ENCODE data around the gene ATXN7L3.
"Not testable (repeated sequence)": the region's sequence is repeated elsewhere in the genome, so short reads cannot be mapped to it uniquely, and the experiment has no call there.

ATXN7L3 gene

GRCh38 chr17:44176671-44177501, 22.8 kb downstream of the ATXN7L3 start:
- DNase-seq (ENCODE audit: low read depth in 2 of 3, low spot score in 2 of 3), result no peak

- no peak for DNase-seq (ENCODE audit: low read depth in 2 of 3, low spot score in 2 of 3)
Measured at GRCh38 chr17:44176257-44176656, 23.4 kb downstream of the ATXN7L3 start.

- DNase-seq (ENCODE audit: low read depth in 2 of 3, low spot score in 2 of 3), result no peak
Measured at GRCh38 chr17:44174427-44174826, 25.3 kb downstream of the ATXN7L3 start.

- no peak for DNase-seq (ENCODE audit: low read depth in 2 of 3, low spot score in 2 of 3)
Measured at GRCh38 chr17:44171931-44172455, 27.7 kb downstream of the ATXN7L3 start.

DNA sequence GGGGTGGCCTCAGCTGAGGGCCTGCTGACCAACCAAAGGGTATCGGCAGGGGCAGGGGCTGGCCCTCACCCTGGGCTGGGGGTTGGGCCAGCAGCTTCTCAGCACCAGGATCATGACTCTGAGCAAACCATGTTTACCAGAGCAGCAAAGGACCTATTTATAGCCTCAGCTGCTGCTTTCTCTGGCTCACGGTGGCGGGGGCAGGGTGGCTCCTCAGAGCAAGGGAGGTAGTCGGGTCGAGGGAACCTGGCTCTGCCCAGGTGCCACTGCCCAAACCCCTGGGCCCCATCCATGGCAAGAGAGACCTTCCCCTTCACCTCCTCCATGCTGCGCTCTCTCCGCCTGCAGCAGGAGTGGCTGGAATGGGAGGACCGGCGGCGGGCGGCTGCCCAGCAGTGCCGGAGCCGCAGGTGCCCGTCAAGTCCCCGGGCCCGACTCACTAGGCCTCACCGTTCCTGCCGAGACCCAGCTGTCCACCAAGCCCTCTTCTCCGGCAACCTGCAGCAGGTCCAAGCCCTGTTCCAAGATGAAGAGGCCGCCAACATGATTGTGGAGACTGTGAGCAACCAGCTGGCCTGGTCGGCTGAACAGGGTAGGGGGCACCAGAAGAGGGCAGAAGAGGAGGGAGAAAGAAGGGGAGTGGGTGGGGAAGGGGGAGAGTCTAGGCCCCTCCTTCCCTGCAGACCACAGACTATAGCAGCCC, 29.0 kb downstream of the ATXN7L3 start, which contains the start of gene ASB16:
ASB16 (plus strand) TSS at position 206 of the 703 bp plus-strand sequence; CDS start at position 292, 86 bp downstream.
- no peak for DNase-seq (ENCODE audit: low read depth in 2 of 3, low spot score in 2 of 3)

DNA sequence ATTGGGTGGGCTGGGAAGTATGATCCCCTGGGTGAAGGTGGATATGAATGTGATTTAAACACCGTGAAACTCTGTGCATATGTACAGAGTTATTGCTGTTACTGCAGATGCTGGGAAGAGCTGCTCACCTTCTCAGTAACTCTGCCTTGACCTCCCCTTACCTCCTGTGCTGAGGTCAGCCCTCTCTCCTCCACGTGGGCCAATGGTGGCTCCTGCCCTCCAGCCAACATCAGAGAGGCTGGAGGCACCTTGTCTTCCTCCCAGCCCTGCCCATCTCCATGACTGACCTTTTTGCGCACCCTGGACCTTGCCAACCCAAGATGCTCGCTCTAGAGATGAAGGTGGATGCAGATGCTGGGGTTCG, 29.6 kb downstream of the ATXN7L3 start:
- DNase-seq (ENCODE audit: low read depth in 2 of 3, low spot score in 2 of 3), result no peak

DNA sequence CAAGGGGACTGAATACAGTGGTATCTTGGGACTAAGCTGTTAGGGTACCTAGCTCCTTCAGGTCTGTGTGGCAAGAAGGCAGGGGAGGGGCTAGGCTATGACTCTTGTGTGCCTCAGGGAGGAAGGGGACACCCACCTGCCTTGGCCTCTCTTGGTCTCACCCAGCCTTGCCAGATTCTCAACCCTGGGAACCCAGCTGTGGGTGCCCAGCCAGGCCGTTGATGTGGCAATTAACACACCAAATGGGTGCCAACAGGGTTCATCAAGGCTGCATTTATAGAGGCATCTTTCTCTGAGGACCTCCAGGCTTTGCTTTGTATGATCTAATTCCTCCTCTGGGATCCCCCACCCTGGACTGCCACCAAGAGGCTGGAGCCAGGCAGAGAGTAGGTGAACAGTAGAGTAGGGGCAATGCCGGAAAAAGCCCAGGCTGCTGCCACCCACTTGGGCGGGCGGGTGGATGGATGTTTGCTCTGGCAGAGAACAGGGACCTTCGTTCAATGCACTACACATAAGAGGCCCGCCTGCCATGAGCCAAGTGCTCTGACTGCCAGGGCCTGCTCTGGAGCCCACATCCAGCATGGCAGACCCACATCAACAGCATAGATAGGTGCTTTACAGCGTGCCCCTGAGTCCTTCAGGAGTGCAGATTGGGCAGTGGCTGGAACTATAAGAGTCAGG, 32.4 kb downstream of the ATXN7L3 start:
- no peak for DNase-seq (ENCODE audit: low read depth in 2 of 3, low spot score in 2 of 3)

DNA sequence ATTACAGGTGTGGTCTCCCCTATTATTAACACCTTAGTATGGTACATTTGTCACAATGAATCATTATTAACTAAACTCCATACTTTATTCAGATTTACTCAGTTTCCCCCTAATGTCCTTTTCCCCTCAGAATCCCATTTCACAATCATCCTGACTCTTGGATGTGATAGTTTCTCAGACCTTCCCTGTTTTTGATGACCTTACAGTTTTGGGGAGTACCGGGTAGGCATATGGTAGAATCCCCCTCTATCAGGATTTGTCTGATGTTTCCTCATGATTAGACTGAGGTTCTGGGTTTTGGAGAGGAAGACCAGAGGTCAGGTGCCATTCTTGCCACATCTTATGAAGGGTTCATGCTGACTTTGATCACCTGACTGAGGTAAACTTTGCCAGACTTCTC, 35.2 kb downstream of the ATXN7L3 start:
- DNase-seq (ENCODE audit: low read depth in 2 of 3, low spot score in 2 of 3), result no peak

DNA sequence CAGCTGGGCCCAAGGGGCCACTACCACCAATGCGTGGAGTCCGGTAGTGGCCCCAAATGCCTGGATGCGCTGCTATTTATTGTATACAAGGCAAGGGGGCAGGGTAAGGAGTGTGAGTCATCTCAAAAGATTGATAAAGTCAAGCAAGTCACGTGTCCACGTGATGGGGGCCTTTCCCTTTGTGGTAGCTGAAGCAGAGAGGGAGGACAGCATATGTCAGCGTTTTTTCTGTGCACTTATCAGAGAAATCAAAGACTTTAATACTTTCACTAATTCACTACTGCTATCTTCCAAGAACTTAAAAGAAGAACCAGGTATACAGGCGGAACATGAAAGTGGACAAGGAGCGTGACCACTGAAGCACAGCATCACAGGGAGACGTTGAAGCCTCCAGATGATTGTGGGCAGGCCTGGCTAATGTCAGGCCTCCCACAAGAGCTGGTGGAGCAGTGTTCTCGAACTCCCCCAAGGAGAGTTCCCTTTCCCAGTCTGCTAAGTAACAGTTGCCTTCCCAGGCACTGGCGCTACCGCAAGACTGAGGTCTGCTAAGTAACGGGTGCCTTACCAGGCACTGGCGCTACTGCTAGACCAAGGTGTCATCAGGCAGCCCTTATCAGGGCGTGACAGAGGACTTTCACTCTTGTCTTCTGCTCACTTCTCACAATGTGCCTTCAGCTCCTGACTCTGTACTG, 40.0 kb downstream of the ATXN7L3 start:
- DNase-seq (ENCODE audit: low read depth in 2 of 3, low spot score in 2 of 3), result no peak

GRCh38 chr17:44155488-44155887, 44.2 kb downstream of the ATXN7L3 start:
- no peak for DNase-seq (ENCODE audit: low read depth in 2 of 3, low spot score in 2 of 3)

DNA sequence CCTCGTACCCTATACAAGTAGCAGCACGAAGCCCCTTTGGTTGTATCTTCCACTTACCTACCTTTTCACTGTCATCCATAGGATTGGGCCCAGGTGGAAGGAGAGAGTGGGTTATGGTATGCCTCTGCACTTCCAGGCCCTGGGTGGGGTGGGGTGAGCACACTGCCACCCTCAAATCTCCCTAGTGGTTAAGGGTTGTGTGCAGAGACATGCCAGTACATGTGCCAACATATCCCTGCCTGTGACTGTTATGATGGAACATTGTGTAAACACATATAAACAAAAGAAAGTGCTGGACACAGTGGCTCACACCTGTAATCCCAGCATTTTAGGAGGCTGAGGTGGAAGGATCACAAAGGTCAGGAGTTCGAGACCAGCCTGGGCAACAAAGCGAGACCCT, 46.8 kb downstream of the ATXN7L3 start:
- DNase-seq (ENCODE audit: low read depth in 2 of 3, low spot score in 2 of 3), result no peak

- DNase-seq (ENCODE audit: low read depth in 2 of 3, low spot score in 2 of 3), result no peak
Measured at GRCh38 chr17:44149750-44150329, 49.8 kb downstream of the ATXN7L3 start.

GRCh38 chr17:44149066-44149465, 50.6 kb downstream of the ATXN7L3 start:
- not testable (repeated sequence) for DNase-seq (ENCODE audit: low read depth in 2 of 3, low spot score in 2 of 3)

DNA sequence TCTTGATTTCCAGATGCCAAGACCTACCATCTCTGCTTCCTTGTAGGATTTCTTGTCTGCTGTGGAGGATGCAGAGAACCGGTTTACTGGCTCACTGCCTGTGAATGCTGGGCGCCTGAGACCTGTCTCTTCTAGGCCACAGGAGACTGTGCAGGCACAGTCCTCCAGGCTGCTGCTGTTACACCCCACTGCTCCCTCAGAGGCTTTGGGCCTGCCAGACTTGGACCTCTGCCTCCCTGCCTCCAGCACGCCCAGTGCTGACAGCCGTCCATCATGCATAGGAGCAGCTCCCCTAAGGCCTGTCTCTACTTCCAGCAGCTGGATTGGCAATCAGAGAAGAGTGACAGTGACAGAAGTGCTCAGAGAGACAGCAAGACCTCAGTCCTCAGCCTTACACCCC, 51.9 kb downstream of the ATXN7L3 start:
- no peak for DNase-seq (ENCODE audit: low read depth in 2 of 3, low spot score in 2 of 3)

DNA sequence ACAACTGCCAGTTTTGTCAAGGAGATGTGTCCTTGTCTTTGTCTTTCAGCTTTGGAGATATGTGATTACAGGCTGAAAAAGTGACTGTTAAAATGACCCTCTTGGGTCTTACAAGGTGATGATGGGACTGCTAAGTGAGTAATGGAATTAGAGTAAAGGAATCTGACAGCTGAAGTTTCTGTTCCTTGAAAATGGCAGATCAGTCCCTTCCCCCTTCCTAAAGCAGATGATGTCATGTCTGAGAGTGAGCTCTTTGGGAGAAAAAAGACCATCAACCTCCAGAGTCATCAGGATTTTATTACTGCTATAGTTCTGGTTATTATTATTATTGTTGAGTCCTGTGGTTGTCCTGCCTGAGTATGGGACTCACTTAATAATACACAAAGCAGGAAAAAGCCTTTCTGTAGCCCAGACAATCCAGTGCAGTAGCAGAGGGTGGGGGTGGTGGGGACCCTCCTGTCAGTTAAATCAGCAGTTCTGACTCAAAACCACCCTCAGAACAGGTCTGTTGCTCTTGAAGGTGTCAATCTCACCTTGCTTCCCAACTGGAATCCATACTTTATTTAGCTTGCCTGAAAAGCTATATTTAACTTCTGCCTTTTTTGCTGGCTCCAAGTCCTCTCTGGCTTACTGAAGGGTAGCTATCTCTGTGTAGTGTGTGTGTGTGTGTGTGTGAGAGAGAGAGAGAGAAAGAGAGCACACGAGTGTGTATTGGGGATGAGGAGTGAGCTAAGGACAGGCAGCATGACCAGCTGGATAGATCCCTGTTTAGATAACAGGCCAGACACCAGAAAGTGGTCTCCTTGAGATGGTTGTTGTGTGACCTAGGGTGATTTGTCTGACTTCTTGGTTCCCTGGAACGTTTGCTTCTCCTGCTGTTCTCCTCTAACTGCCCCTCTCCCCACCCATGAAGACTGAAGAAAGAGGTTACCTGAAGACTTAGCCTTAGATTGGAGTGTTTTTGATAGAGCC, 53.0 kb downstream of the ATXN7L3 start:
- no peak for DNase-seq (ENCODE audit: low read depth in 2 of 3, low spot score in 2 of 3)

DNA sequence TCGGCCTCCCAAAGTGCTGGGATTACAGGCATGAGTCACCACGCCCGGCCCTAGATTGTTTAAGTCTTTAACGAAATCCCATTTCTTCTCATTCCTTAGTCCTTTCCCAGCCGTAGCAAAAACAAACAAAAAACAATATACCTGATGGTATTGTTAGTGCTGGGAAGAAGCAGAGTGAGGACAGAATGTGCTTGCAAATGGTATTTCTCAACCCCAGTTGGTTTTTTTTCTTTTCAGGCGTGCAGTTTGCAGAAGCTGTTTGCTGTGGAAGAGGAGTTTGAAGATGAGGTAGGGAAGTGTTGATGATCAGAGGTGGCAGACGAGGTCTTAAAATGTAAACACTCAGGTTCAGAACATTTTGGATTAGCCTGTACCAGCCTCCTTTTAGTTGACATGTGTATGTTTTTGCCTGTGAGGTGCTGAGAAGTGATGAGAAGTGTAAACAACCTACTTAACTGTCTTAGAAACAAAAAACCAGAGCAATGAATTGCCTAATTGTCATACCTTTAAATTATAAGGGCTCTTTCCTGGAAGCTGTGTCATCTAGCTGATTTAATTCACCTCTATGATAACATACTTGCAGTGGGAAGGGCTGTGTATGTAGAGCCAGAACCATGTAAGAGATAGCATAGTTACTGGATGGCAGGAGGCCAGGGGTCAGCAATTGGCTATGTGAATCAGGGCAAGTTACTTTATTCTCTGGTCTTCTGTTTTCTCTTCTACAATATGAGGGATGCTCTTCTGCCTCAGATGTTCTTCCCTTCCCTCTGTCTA, 54.5 kb downstream of the ATXN7L3 start:
- no peak for DNase-seq (ENCODE audit: low read depth in 2 of 3, low spot score in 2 of 3)

DNA sequence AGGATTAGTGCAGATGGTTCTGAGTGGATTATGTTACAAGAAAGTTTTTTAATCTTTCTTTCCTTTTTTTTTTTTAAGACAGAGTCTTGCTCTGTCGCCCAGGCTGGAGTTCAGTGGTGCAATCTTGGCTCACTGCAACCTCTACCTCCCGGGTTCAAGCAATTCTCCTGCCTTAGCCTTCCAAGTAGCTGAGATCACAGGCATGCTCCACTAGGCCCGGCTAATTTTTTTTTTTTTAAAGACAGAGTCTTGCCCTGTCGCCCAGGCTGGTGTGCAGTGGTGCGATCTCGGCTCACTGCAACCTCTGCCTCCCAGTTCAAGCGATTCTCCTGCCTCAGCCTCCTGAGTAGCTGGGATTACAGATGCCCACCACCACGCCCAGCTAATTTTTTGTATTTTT, 55.8 kb downstream of the ATXN7L3 start:
- not testable (repeated sequence) for DNase-seq (ENCODE audit: low read depth in 2 of 3, low spot score in 2 of 3)

All from activated CD8-positive, alpha-beta memory T cell treated with anti-CD3 and anti-CD28 coated beads for 48 hours (primary cell).